HG03342 (cell line): ENCODE measurements around the gene ADGRB3.

ENCODE experiments used
- ATAC-seq: cut with Tn5 transposase; IDR thresholded peaks from one replicate; pipeline ENCODE4 v1.9.1; 2021; ENCODE audit warnings: mild to moderate bottlenecking, moderate library complexity; ENCODE audit not compliant: unreplicated experiment

ADGRB3 gene

GRCh38 chr6:69012211-69012610, 377.1 kb downstream of the ADGRB3 start:
- no peak for ATAC-seq

GRCh38 chr6:69012876-69013275, 377.8 kb downstream of the ADGRB3 start:
- no peak for ATAC-seq

- ATAC-seq: no peak
Measured at GRCh38 chr6:69018906-69019305, 383.8 kb downstream of the ADGRB3 start.

- no peak for ATAC-seq
Measured at GRCh38 chr6:69019832-69020231, 384.8 kb downstream of the ADGRB3 start.

- ATAC-seq: no peak
Measured at GRCh38 chr6:69022993-69023392, 387.9 kb downstream of the ADGRB3 start.

- ATAC-seq: no peak
Measured at GRCh38 chr6:69026243-69026642, 391.2 kb downstream of the ADGRB3 start.

- no peak for ATAC-seq
Measured at GRCh38 chr6:69026715-69027114, 391.6 kb downstream of the ADGRB3 start.

GRCh38 chr6:69027861-69028260, 392.8 kb downstream of the ADGRB3 start:
- ATAC-seq: no peak

GRCh38 chr6:69038841-69039240, 403.8 kb downstream of the ADGRB3 start:
- no peak for ATAC-seq

- no peak for ATAC-seq
Measured at GRCh38 chr6:69042297-69042696, 407.2 kb downstream of the ADGRB3 start.

GRCh38 chr6:69044534-69044933, 409.5 kb downstream of the ADGRB3 start:
- ATAC-seq: no peak

- no peak for ATAC-seq
Measured at GRCh38 chr6:69059413-69059812, 424.3 kb downstream of the ADGRB3 start.

GRCh38 chr6:69061066-69061465, 426.0 kb downstream of the ADGRB3 start:
- no peak for ATAC-seq

- ATAC-seq: no peak
Measured at GRCh38 chr6:69063401-69063800, 428.3 kb downstream of the ADGRB3 start.

GRCh38 chr6:69064226-69064625, 429.1 kb downstream of the ADGRB3 start:
- ATAC-seq: no peak

- no peak for ATAC-seq
Measured at GRCh38 chr6:69069881-69070280, 434.8 kb downstream of the ADGRB3 start.

GRCh38 chr6:69072796-69073195, 437.7 kb downstream of the ADGRB3 start:
- no peak for ATAC-seq

GRCh38 chr6:69084746-69085335, 449.8 kb downstream of the ADGRB3 start:
- no peak for ATAC-seq

GRCh38 chr6:69086689-69087088, 451.6 kb downstream of the ADGRB3 start:
- ATAC-seq: no peak

- ATAC-seq: no peak
Measured at GRCh38 chr6:69089539-69089938, 454.5 kb downstream of the ADGRB3 start.

- no peak for ATAC-seq
Measured at GRCh38 chr6:69090132-69090531, 455.1 kb downstream of the ADGRB3 start.

- no peak for ATAC-seq
Measured at GRCh38 chr6:69096681-69097080, 461.6 kb downstream of the ADGRB3 start.

- ATAC-seq: no peak
Measured at GRCh38 chr6:69097948-69098347, 462.9 kb downstream of the ADGRB3 start.
